DOHH2 (cell line): ENCODE measurements around the gene UBIAD1.
"Not testable (repeated sequence)": the region's sequence is repeated elsewhere in the genome, so short reads cannot be mapped to it uniquely, and the experiment has no call there.

Source experiments
- H3F3A ChIP-seq: fragments of 200-600 bp; sonication (generic), shearing (Covaris generic); 2 replicates; pipeline ENCODE4 v1.6.0; 2016; ENCODE audit warnings: antibody characterized with exemption, mild to moderate bottlenecking; ENCODE audit not compliant: control insufficient read depth, insufficient read depth
- H3K27ac ChIP-seq: fragments of 200-600 bp; sonication (generic); 2 replicates; pipeline ENCODE4 v1.5.1; 2014; ENCODE audit warnings: low read depth, mild to moderate bottlenecking, low read length, moderate library complexity
- H3K27me3 ChIP-seq: fragments of 200-600 bp; sonication (generic); 2 replicates; pipeline ENCODE4 v1.6.1; 2014; ENCODE audit warnings: mild to moderate bottlenecking, low read length, mixed read lengths; ENCODE audit not compliant: control insufficient read depth
- H3K36me3 ChIP-seq: fragments of 200-600 bp; sonication (generic); 2 replicates; pipeline ENCODE4 v1.6.1; 2014; ENCODE audit warnings: mild to moderate bottlenecking, low read length, moderate library complexity, mixed read lengths; ENCODE audit not compliant: control insufficient read depth
- H3K4me1 ChIP-seq: fragments of 200-600 bp; sonication (generic); 2 replicates; pipeline ENCODE4 v1.6.1; 2014; ENCODE audit warnings: mild to moderate bottlenecking, low read length, mixed read lengths; ENCODE audit not compliant: control insufficient read depth
- H3K4me2 ChIP-seq: fragments of 200-600 bp; sonication (generic); 2 replicates; pipeline ENCODE4 v1.6.0; 2014; ENCODE audit warnings: mild to moderate bottlenecking, low read length, moderate library complexity
- H3K4me3 ChIP-seq: fragments of 200-600 bp; sonication (generic); 2 replicates; pipeline ENCODE4 v1.5.1; 2014; ENCODE audit warnings: mild to moderate bottlenecking, low read length, mixed read lengths
- H3K79me2 ChIP-seq: fragments of 200-600 bp; sonication (generic); 2 replicates; pipeline ENCODE4 v1.6.1; 2014; ENCODE audit warnings: mild to moderate bottlenecking, low read length, mixed read lengths; ENCODE audit not compliant: control insufficient read depth
- H3K9me2 ChIP-seq: fragments of 200-600 bp; sonication (generic); replicated peaks from 2 replicates; pipeline ENCODE4 v1.6.1; 2014; ENCODE audit warnings: mild to moderate bottlenecking, low read length, mixed read lengths; ENCODE audit not compliant: control insufficient read depth
- H3K9me3 ChIP-seq: fragments of 200-600 bp; sonication (generic); 2 replicates; pipeline ENCODE4 v1.6.1; 2014; ENCODE audit warnings: antibody characterized with exemption, low read length, mixed read lengths; ENCODE audit not compliant: control insufficient read depth, insufficient read depth
- H4K20me1 ChIP-seq: fragments of 200-600 bp; sonication (generic); 2 replicates; pipeline ENCODE4 v1.6.0; 2014; ENCODE audit warnings: low read depth, mild to moderate bottlenecking, antibody characterized with exemption, low read length, moderate library complexity; ENCODE audit not compliant: control insufficient read depth, insufficient read depth
- EZH2phosphoT487 ChIP-seq: fragments of 200-600 bp; sonication (generic); IDR thresholded peaks from 2 replicates; pipeline ENCODE4 v1.6.1; 2017; ENCODE audit warnings: borderline replicate concordance, mild to moderate bottlenecking, antibody characterized with exemption, low read length, moderate library complexity, mixed read lengths
- TF ChIP-seq, protein P1 (sequence below): fragments of 200-600 bp; sonication (generic); IDR thresholded peaks from one replicate; pipeline ENCODE4 v1.5.1; 2014; ENCODE audit warnings: antibody characterized with exemption, mild to moderate bottlenecking, low read depth, low read length; ENCODE audit not compliant: poor library complexity, severe bottlenecking

Gene UBIAD1

DNA sequence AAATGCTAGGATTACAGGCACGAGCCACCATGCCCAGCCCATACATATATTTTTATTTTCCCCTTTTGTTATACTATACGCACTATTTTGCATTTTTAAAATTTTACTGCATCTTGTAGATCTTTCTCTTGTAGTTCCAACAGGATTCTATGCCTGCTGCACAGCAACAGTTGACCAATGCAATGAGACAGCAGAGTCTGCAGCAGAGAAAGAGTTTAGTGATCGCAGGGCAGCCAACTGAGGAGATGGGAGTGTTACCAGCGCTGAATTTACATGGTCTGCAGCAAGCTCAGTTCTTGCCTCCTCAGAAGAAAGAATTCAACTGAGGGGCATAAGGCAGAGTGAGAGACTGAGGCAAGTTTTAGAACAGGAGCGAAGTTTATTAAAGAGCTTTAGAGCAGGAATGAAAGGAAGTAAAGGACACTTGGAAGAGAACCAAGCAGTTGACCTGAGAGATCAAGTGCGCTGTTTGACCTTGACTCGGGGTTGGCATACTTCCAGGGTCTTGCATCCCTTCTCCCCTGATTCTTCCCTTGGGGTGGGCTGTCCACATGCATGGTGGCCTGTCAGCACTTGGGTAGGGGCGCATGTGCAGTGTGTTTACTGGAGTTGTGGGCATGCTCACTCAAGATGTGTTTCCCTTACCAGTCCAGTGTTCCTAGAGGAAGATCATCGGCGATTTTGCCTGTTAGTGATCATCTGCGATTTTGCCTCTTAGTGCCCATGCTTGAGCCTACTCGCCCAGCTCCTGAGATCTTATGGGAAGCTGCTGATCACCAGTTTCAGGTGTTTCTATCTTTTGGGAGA is 6.5 kb upstream of the UBIAD1 start:
- Histone ChIP-seq H3K4me3 (no peak overlapping the region), H4K20me1 (no peaks in the 10 kb centered on the region), H3K4me2 (no peak overlapping the region), H3F3A (0 out of 2 replicates have a peak, but pooled peaks cover 5% of the 10 kb centered on the region), H3K36me3 (peaks cover 4% of the 10 kb centered on the region), H3K79me2 (peaks cover 9% of the 10 kb centered on the region), H3K9me3 (no peaks in the 10 kb centered on the region), H3K9me2 (no peaks in the 10 kb centered on the region), H3K27me3 (no peaks in the 10 kb centered on the region), H3K4me1 (peaks cover 8% of the 10 kb centered on the region), H3K27ac (no peak overlapping the region)
- TF ChIP-seq EZH2phosphoT487, result no peak
- TF ChIP-seq, protein P1, sequence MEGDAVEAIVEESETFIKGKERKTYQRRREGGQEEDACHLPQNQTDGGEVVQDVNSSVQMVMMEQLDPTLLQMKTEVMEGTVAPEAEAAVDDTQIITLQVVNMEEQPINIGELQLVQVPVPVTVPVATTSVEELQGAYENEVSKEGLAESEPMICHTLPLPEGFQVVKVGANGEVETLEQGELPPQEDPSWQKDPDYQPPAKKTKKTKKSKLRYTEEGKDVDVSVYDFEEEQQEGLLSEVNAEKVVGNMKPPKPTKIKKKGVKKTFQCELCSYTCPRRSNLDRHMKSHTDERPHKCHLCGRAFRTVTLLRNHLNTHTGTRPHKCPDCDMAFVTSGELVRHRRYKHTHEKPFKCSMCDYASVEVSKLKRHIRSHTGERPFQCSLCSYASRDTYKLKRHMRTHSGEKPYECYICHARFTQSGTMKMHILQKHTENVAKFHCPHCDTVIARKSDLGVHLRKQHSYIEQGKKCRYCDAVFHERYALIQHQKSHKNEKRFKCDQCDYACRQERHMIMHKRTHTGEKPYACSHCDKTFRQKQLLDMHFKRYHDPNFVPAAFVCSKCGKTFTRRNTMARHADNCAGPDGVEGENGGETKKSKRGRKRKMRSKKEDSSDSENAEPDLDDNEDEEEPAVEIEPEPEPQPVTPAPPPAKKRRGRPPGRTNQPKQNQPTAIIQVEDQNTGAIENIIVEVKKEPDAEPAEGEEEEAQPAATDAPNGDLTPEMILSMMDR, result no peak

DNA sequence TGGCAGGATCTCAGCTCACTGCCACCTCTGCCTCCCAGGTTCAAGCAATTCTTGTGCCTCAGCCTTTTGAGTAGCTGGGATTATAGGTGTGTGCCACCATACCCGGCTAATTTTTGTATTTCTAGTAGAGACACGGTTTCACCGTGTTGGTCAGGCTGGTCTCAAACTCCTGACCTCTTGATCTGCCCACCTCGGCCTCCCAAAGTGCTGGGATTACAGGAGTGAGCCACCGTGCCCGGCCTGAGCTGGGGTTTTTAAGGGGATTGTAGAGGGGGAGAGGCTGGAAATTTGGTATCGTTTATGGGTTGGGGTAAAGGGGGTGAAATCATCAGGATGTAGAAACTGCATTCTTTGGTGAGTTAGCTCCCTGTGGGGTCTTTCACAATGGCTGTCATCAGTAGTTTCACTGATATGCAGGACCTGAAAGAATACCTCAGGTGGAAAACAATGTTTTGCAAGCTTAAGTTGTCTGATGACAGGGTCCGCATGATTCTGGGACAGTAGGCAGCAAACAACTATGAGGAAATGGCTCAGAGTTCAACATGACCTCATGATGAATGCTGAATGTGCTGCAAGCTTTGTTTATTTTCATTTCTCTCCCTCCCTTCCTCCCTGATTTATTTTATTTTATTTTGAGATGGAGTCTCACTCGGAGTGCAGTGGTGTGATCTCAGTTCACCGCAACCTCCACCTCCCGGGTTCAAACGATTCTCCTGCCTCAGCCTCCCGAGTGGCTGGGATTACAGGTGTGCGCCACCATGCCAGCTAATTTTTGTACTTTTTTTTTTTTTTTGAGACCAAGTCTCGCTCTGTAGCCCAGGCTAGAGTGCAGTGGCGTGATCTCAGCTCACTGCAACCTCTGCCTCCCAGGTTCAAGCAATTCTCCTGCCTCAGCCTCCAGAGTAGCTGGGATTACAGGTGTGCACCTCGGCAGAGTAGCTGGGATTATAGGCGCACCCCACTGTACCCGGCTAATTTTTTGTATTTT is 5.4 kb upstream of the UBIAD1 start:
- H3K9me2 ChIP-seq, H3K79me2 ChIP-seq, H3F3A ChIP-seq, H3K9me3 ChIP-seq, H3K4me2 ChIP-seq, H4K20me1 ChIP-seq, H3K36me3 ChIP-seq, H3K4me3 ChIP-seq, H3K27me3 ChIP-seq, H3K27ac ChIP-seq, H3K4me1 ChIP-seq: not testable (repeated sequence)

DNA sequence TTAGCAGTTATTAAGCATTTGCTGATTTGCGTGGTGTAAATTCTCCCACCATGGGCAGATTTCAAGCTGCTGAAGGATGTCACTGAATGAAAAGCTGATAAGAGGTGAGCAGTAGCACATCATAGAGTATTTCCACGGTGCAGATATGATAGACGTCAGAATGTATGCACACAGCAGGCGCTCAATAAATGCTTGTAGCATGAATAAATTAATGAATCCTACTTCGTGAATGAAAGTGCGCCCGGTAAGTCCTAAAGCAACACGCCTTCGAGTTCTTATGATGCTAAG is 510 bp upstream of the UBIAD1 start:
- H3K4me1 ChIP-seq, result peaks cover 24% of the 10 kb centered on the region
- peak overlapping the region; percentile 69 for H3K4me3 ChIP-seq
- no peak for TF ChIP-seq EZH2phosphoT487
- TF ChIP-seq, protein P1, result no peak
- H3K9me2 ChIP-seq, result no peaks in the 10 kb centered on the region
- H3K9me3 ChIP-seq, result no peaks in the 10 kb centered on the region
- H4K20me1 ChIP-seq, result peaks cover 5% of the 10 kb centered on the region; the same call in 1 of the 2 replicates
- peak overlapping the region; percentile 78 for H3K4me2 ChIP-seq
- H3K27ac ChIP-seq, result no peak overlapping the region
- peaks cover 43% of the 10 kb centered on the region for H3K79me2 ChIP-seq
- no peaks in the 10 kb centered on the region for H3K27me3 ChIP-seq
- H3F3A ChIP-seq, result 0 out of 2 replicates have a peak, but pooled peaks cover 3% of the 10 kb centered on the region
- H3K36me3 ChIP-seq, result peaks cover 20% of the 10 kb centered on the region
